ENCODE data around the gene VWA5B2. TPM values are rescaled to one million over a fixed set of nuclear protein-coding genes. Genes with fewer than 3 reads are reported as not detected.

VWA5B2 gene
- total RNA-seq, 4 donors from 2014 or later: 0.95 to 5.0 (median 1.4) TPM; not detected in 1

DNA sequence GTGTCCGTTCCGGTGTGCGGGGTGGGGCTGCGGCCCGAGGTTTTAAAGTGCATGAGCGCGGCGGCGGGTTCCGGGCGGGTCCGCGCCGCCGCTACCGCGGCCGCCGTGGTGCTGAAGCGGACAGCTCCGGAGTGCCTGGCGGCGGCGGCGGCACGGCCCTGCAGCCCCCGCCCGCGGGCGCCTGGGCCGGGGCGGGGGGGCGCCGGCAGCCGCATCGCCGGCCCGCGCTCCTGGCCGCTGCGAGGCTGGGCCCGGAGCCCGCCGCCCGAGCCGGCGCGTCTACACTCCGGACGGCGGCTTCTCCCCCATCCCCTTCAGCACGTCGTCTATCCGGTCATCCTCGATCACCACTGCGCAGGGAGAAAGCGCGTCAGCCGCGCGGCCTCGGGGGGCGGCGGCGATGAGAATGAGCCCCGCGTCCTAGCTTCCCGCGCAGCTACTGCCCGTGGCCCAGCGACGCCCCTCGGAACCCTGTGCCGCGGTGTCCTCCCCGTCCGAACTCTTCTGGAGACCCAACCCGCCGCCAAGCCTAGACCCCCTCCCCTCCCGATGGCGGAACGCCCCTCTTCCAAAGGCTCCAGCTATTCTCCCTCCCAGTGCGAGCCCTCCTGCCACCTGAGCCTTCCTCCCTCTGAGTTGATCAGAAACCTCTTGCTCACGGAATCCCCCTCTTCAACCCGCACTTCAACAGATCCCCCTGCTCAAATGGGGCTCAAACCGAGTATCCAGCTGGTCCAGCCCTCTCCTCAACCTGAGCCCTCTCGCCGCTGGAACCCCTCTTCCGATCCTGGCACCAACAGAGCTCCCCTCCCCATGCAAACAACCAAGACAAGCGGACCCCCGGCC is 30.7 kb downstream of the VWA5B2 start:
- no peak overlapping the region for H3K27ac ChIP-seq
- peak; percentile 19 for DNase-seq
- intact Hi-C loops (cut with DNase I; ENCODE audit: low total_unique reads) (no loop called here), in situ Hi-C loops (cut with MboI; ENCODE audit: low pct_ligation_motif_present in 1 of 4, low pct_unique_long_range_greater_than_20kb in 1 of 4, low sequenced_read_pairs in 3 of 4) (loop anchor here in 1 of 4 donors (25.0 kb wide), 1 partner anchor 373 kb away; the partner anchor contains the start of gene PARL)
- no peak for TF ChIP-seq POLR2AphosphoS5 (IDR thresholded peaks at IDR 0.05)
- TF ChIP-seq, protein P1, sequence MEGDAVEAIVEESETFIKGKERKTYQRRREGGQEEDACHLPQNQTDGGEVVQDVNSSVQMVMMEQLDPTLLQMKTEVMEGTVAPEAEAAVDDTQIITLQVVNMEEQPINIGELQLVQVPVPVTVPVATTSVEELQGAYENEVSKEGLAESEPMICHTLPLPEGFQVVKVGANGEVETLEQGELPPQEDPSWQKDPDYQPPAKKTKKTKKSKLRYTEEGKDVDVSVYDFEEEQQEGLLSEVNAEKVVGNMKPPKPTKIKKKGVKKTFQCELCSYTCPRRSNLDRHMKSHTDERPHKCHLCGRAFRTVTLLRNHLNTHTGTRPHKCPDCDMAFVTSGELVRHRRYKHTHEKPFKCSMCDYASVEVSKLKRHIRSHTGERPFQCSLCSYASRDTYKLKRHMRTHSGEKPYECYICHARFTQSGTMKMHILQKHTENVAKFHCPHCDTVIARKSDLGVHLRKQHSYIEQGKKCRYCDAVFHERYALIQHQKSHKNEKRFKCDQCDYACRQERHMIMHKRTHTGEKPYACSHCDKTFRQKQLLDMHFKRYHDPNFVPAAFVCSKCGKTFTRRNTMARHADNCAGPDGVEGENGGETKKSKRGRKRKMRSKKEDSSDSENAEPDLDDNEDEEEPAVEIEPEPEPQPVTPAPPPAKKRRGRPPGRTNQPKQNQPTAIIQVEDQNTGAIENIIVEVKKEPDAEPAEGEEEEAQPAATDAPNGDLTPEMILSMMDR (IDR thresholded peaks at IDR 0.05): no peak
- no peak for TF ChIP-seq EP300 (IDR thresholded peaks at IDR 0.05; ENCODE audit: low read depth)
- no peak for TF ChIP-seq POLR2A (IDR thresholded peaks at IDR 0.05)
- H3K4me1 ChIP-seq: peaks cover 9 to 30% (median 28%) of the 10 kb centered on the region in 4 donors
- no peaks in the 10 kb centered on the region for H3K36me3 ChIP-seq
- H3K27me3 ChIP-seq: peaks cover 69% of the 10 kb centered on the region
- peak overlapping the region in 1 of 4 donors; percentile 56 for H3K4me3 ChIP-seq
- 0 to 2% methylated on average over 2 to 54 of the region's 91 CpGs for WGBS, 2 donors (ENCODE audit: low coverage in 1 of 2)
- H3K9me3 ChIP-seq: no peaks in the 10 kb centered on the region

DNA sequence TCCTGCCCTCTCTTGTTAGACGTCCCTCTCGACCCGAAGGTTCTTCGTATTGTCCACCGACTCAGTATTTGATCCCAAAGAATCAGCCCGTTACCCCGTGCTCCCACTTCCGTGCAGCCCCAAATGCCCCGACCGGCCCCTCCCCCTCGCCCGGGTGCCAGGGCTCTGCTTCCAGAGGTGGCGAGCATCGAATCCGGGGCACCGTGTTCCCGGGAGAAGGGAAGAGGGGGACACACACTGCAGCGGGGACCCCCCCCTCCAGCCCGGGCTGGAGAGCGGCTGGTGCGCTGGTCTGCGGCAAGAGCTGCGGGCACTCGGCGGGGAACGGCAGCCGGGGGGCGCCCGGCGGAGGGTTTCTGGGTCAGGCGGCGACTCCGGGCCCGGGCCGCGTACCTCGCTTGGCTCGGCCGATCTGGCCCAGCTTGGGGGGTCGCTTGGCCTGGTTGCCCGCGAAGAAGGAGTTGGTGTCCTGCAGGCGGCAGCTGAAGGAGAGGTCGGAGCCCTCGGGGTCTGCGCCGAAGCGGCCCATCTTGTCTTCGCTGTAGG is 31.4 kb downstream of the VWA5B2 start:
- DNase-seq: no peak
- intact Hi-C loops (cut with DNase I; ENCODE audit: low total_unique reads) (no loop called here), in situ Hi-C loops (cut with MboI; ENCODE audit: low pct_ligation_motif_present in 1 of 4, low pct_unique_long_range_greater_than_20kb in 1 of 4, low sequenced_read_pairs in 3 of 4) (loop anchor here in 1 of 4 donors (25.0 kb wide), 1 partner anchor 373 kb away; the partner anchor contains the start of gene PARL)
- H3K4me3 ChIP-seq: peak overlapping the region in 3 of 4 donors; percentile 22 to 56 (median 37)
- peaks cover 9 to 30% (median 28%) of the 10 kb centered on the region in 4 donors for H3K4me1 ChIP-seq
- H3K36me3 ChIP-seq: no peaks in the 10 kb centered on the region
- 0 to 3% methylated on average over 3 to 42 of the region's 49 CpGs for WGBS, 2 donors (ENCODE audit: low coverage in 1 of 2)
- peaks cover 76% of the 10 kb centered on the region for H3K27me3 ChIP-seq
- H3K9me3 ChIP-seq: no peaks in the 10 kb centered on the region
- H3K27ac ChIP-seq: no peak overlapping the region
- TF ChIP-seq POLR2A (IDR thresholded peaks at IDR 0.05): no peak
- no peak for TF ChIP-seq POLR2AphosphoS5 (IDR thresholded peaks at IDR 0.05)
- TF ChIP-seq, protein P1 (IDR thresholded peaks at IDR 0.05): no peak
- TF ChIP-seq EP300 (IDR thresholded peaks at IDR 0.05; ENCODE audit: low read depth): no peak

DNA sequence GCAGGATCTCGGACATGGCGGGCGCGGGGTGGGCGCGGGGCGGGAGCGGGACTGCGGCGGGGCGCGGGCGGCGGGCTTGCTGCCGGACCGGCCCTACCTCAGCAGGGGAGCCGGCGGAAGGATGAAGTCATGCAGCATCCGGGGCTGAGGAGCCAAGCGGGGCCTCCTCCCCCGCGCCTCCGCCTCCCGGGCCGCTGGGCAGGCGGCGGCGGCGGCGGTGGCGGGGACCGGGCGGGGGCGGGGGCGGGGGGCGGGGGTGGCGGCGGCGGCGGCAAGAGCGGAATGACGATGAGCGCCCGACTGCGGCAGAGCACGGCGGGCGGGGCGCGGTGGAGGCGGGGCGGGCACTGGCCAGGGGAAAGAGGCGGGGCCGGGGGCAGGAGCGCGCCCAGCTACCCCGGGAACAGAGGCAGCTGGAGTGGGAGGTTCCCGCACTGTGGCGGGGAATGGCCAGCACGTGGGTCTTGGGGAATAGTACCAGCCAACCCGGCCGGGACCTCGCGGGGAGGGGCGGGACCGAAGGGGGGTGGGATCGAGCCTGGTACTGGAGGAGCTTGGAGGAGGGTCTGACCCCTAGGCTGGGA is 32.0 kb downstream of the VWA5B2 start, which contains the start of gene CAMK2N2:
Gene CAMK2N2, minus strand, starts transcription at position 284 of the 584 bp plus-strand sequence. Its CDS starts 268 bp downstream, at position 16.
- Histone ChIP-seq H3K4me1 (peaks cover 9 to 30% (median 28%) of the 10 kb centered on the region in 4 donors), H3K4me3 (peak within 1 kb of the TSS; percentile 15 to 56 (median 30)), H3K36me3 (no peaks in the 10 kb centered on the region), H3K9me3 (no peaks in the 10 kb centered on the region), H3K27me3 (peaks cover 80% of the 10 kb centered on the region), H3K27ac (no peak within 1 kb of the TSS)
- peak; percentile 50 for DNase-seq
- TF ChIP-seq EP300 (IDR thresholded peaks at IDR 0.05; ENCODE audit: low read depth) (no peak), POLR2AphosphoS5 (IDR thresholded peaks at IDR 0.05) (no peak), POLR2A (IDR thresholded peaks at IDR 0.05) (no peak)
- TF ChIP-seq, protein P1 (IDR thresholded peaks at IDR 0.05): no peak
- intact Hi-C loops (cut with DNase I; ENCODE audit: low total_unique reads) (no loop called here), in situ Hi-C loops (cut with MboI; ENCODE audit: low pct_ligation_motif_present in 1 of 4, low pct_unique_long_range_greater_than_20kb in 1 of 4, low sequenced_read_pairs in 3 of 4) (loop anchor here in 1 of 4 donors (25.0 kb wide), 1 partner anchor 374 kb away; the partner anchor contains the start of gene PARL)
- WGBS, 2 donors (ENCODE audit: low coverage in 1 of 2): 2% methylated on average over 8 of the region's 67 CpGs; no CpG with 5 or more reads in 1 of the 2 donors
